ENCODE measurements around the gene KIDINS220. TPM values are rescaled to one million over a fixed set of nuclear protein-coding genes. Genes with fewer than 3 reads are reported as not detected.

KIDINS220 gene
- total RNA-seq, 1 donor from 2014 or later = 22.6 TPM

DNA sequence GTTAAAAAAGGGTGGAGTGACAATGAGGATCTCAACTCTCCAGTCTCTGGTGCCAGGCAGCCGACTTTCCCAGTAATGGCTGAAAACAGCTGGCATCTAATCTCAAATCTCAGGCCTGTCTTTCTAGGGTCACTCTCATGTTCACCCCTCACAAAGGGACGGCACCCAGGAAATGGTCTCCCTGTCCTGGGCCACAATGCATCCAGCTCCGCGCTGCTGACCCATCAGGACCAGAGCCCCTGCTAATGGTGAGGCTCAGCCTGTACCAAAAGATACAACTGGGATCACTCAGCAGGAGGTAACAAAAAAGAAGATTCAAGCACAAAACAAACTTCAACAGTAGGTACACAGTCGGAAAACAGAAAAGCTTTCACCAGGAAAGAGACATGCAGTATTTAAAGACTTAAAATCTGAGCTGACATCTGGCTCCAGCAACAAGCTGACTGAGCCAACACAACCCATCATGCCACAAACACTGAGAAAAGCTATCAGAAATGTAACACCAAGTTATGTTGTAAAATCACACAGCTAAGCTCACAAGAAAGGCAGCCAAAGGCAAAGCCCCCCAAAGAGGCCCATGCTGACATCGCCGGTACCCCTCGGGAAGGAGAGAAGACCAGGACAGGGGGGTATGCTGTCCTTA lies 13.6 kb upstream of the KIDINS220 start:
- ATAC-seq = no peak

DNA sequence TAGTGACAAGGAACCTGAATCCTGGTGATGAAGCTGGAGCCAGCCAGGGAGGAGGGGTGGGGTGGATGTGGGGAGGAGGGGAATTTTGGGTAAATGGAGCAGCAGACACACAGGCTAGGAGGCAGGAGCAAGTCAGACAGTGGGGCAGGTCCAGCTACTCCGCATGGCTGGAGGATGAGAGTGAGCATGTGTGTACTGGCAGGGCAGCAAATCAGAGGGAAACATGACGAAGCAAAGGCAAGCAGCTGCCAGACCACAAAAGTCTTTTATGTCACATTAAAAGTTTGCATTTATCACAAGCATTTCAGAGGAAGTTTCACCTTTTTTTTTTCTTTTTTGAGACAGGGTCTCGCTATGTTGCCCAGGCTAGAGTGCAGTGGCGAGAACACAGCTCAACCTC lies 11.9 kb upstream of the KIDINS220 start:
- peak; percentile 71 for ATAC-seq

- no peak for ATAC-seq
Observed at GRCh38 chr2:8848328-8849100, 11.1 kb upstream of the KIDINS220 start.

DNA sequence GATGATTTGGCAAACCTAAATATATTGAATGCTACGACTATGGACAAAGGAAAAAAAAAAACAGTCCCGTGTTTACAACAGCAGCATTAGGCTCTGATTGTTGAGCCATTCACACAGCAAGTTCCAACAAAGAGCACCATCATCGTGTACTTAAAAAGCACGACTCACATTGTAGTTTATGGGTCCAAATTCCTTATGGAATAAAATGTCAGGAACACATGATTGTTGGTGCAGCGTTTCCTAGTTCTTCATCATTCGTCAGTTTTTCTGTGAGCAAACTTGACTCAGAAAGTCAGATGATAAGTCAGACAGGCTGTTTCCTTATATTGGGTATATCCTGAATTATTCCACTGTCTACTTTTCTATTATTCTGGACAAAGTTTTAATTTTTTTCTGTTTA lies 10.0 kb upstream of the KIDINS220 start:
- ATAC-seq = no peak

DNA sequence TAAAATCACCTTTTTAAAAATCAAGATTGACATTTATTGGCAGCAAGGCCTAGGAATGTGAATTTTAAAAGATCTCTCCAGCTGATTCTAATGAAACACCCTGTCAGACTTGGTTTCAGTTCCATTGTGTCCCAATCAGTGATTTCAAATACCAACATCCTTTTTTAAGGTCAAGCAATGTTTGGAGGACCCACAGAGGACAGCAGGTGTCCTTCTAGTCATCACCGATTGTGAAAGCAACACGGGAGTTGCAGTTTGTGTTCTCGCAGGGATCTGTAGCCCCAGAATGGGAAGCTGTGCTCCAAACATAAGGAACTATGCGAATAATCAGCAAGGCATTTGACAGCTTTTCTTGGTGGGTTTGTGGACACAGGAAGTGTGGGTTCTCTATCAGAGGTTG lies 4.5 kb upstream of the KIDINS220 start:
- ATAC-seq = no peak

- no peak for ATAC-seq
Observed at GRCh38 chr2:8840475-8841091, 3.2 kb upstream of the KIDINS220 start.

DNA sequence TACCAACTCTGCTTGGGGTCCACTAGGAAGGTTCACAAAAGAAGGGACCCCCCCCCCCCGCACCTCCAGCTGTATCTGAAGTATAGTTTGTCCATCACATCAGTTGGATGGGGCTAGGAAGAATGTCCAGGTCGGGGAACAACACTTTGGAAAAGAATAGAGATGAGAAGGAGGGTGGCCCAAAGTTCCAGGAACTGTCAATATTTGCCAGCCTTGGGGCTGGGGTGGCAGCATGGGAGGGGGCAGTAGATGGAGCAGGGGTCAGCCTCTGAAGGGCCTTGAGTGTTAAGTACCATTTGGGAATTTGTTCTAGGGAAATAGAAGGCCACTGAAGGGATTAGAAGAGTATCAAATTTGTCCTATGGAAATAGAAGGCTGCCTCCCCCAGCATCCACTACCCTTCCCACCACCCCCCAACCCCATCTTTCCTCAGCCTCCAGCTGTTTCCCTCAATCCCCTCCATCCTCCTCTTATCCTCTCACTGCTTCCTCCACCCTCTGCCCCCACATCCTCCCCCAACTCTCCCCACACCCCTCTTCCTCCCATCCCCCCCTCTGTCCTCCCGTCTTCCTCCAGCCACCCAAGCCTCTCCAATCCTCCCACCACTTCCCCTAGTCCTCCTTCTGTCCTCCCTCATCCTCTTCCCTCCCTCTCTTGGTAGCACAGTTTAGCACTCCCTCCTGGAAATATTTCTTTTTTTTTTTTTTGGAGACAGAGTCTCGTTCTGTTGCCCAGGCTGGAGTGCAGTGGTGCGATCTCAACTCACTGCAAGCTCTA lies 2.0 kb upstream of the KIDINS220 start:
- no peak for ATAC-seq

- peak; percentile 11 for ATAC-seq
Observed at GRCh38 chr2:8837795-8838140, 355 bp upstream of the KIDINS220 start.

DNA sequence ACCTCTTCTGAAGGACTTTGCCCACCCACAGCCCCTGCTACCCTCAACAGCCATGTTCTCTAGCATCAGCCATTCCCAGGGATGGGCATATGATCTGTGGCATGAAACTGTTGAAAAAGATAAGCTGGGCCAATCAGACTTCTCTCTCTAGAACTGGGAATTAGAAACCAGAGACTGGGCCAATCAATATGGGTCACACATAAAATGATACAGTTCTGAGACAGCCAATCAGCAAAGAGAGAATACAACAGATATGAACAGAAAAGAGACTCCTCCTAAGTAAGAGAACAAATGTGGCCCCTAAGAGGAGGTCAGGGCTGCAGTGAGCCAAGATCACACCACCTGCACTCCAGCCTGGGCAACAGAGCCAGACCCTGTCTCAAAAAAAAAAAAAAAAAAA lies 2.1 kb downstream of the KIDINS220 start:
- ATAC-seq = no peak

- no peak for ATAC-seq
Observed at GRCh38 chr2:8833853-8834252, 3.6 kb downstream of the KIDINS220 start.

GRCh38 chr2:8831516-8831915 lies 5.9 kb downstream of the KIDINS220 start:
- no peak for ATAC-seq

- ATAC-seq = no peak
Observed at GRCh38 chr2:8827729-8828128, 9.7 kb downstream of the KIDINS220 start.

DNA sequence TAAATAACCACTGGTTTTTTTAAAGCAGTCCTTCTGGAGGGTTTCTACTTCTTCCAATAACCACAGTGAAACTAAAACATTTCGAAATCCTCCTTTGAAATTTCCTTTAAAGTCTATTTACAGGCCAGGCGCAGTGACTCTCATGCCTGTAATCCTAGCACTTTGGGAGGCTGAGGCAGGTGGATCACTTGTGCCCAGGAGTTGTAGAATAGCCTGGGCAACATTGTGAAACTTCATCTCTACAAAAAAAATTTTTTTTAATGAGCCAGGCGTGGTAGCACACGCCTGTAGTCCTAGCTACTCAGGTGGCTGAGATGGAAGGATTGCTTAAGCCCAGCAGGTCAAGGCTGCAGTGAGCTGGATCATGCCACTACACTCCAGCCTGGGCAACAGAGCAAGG lies 15.2 kb downstream of the KIDINS220 start:
- ATAC-seq = peak; percentile 84

DNA sequence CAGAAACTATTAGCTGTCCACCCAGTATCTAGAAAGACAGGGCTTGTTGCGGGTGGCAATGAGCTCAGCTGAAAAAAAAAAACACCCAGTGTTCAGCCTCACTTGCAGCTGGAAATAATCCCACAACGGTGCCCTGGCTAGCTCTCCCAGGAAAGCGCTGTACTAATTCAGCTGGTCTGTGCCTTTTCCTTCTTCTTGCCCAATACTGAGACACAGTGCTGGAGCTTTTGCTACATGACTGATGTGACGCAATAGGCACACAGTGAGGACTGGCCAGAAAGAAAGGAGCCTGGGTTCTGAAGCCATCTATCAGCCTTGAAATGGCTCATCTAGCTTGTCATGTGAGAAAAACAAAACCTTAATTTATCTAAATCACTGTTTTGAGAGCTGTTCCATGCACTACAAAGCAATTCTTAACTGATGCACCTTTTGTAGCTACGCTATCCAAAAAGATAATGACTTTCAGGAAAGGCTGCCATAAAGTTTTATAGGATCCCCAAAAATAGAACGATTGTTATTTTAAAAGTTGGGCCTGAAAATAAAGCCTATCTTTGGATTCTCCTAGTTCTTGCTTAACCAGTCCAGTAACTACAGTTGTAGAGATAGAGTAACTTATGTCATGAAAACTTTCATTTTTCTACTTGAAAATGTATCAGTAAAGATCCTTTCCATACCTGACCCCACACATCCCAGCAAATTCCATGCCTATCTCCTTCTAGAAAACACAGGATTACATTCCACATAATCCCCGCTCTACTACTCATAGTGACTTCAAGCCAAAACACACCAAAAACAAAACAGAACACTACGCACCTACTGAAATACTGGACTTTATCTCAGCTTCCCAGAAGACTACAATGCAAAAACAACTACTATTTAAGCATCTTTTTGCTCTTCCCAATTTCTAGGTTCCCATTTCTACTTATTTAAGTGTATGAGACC lies 15.9 kb downstream of the KIDINS220 start:
- ATAC-seq = peak; percentile 90

DNA sequence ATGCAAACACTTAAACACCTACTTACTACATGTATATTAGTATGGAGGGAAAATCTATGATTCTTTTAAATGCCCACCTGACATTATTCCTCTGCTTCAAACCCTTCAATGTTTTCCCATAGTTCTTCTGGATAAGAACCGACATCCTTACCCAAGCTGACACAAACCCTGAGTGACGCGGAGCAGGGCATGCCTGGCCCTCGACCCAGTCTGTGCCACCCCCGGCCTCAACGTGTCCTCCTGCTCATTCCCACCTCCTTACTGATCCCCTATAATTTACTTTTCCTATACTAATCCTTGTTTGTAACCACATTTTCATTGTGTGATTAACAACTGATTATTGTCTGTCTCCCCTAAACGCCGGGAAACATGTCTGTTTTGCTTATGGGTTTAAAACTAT lies 17.5 kb downstream of the KIDINS220 start:
- no peak for ATAC-seq

GRCh38 chr2:8819194-8819593 lies 18.2 kb downstream of the KIDINS220 start:
- ATAC-seq = peak; percentile 67

- ATAC-seq = no peak
Observed at GRCh38 chr2:8817221-8817620, 20.2 kb downstream of the KIDINS220 start.

DNA sequence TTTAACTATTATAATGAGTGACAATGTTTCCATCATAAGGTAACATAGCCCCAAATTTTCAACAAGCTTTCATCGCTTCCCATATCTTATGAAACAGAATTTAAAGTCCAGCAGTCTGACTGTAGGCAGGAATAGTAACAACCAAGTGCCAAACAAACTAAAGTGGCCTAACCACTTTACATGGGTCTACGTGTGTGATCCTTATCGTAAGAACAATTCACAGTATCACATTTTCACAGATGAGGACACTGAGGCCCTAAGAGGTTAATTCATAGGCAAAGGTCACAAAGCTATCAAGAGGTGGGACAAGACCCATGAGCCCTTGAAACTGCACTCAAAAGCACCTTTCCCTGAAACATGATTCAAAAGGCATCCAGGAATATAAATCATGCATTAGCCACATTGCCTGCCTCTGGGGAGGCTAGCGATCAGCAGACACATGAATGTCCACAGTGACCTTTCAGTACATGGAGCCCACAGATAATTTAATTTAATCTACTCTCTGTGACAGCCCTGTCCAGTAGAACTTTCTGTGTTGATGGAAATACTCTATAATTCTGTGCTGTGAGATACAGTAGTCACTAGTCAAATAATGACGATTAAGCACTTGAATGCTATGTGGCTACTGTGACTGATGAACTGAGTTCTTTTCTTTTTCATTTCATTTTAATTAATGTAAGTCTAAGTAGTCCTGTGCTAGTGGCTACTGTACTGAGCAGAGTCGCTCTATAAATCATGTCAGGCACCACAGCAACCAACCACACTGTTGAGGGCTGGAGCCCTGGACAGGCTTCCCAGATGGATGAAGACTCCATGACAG lies 30.3 kb downstream of the KIDINS220 start:
- ATAC-seq = no peak

DNA sequence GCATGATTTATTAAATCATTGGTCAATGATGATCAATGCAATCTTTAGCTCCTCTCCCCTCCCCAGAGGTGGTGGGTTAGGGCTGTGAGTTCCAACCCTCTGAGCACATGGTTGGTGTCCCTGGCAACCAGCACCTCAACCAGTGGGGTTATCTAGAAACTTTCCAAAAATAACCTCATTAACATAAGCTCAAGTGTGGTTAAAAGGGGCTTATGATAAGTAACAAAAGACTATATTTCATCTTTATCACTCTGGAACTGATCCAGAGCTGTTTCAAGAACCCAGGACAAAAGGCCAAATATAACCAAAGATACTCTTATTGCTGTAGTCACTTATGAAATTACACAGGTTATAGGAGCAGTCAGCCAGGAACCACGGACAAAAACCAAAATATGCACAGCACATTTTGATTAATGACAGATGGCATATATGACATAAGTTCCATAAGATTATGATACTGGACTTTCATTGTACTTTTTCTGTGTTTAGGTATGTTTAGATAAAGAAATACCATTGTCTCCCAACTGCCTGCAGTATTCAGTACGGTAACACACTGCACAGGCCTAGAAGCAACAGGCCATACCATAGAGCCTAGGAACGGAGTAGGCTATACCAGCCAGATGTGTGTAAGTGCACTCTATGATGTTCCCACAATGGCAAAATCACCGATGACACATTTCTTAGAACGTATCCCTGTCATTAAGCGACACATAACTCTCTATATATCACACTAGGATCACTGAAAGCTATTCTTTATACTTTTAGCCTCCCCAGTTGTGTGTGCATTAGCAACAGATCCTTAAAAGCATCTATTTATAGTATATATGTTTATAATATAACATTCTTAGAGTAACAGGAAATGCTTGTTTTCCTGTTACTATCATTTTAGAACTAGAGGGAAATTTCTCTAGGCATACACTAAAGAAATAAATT lies 31.9 kb downstream of the KIDINS220 start:
- ATAC-seq = no peak
